HL-60 (cell line): ENCODE measurements around the gene FEV.

ENCODE experiments used
- DNase-seq, 2 experiments: peaks; one replicate each; pipeline ENCODE4 v3.0.0-alpha.2; 2010 to 2020; ENCODE audit warnings: low read depth in 1 of 2, low spot score in 1 of 2
- H3K27ac ChIP-seq: fragments of 250-450 bp; sonication (Bioruptor Pico); replicated peaks from 2 replicates; pipeline ENCODE4 v1.5.1; 2020; ENCODE audit warnings: mild to moderate bottlenecking, moderate library complexity
- H3K27me3 ChIP-seq: fragments of 250-450 bp; sonication (Bioruptor Pico); 2 replicates; pipeline ENCODE4 v1.5.1; 2021; ENCODE audit warnings: mild to moderate bottlenecking, moderate library complexity; ENCODE audit not compliant: insufficient read depth, poor library complexity, severe bottlenecking
- H3K4me3 ChIP-seq: replicated peaks from 2 replicates; pipeline ENCODE4 v1.5.1; 2011; ENCODE audit warnings: mild to moderate bottlenecking, control low read depth, low read length; ENCODE audit not compliant: insufficient read depth
- GABPA ChIP-seq: IDR thresholded peaks from 2 replicates; pipeline ENCODE4 v1.6.1; 2012; ENCODE audit warnings: low read depth
- POLR2AphosphoS5 ChIP-seq: IDR thresholded peaks from 2 replicates; pipeline ENCODE4 v1.6.1; 2012; ENCODE audit warnings: low read depth
- SPI1 ChIP-seq: IDR thresholded peaks from 2 replicates; pipeline ENCODE4 v1.6.1; 2012; ENCODE audit warnings: low read depth, mild to moderate bottlenecking, borderline replicate concordance
- TF ChIP-seq, protein P1 (sequence below): IDR thresholded peaks from one replicate; pipeline ENCODE4 v1.5.1; 2011; ENCODE audit warnings: low read length, control low read depth, inconsistent platforms; ENCODE audit not compliant: insufficient read depth
- TF ChIP-seq, protein P2 (sequence below): IDR thresholded peaks from 2 replicates; pipeline ENCODE4 v1.6.1; 2012; ENCODE audit warnings: low read depth; ENCODE audit not compliant: insufficient replicate concordance

Gene FEV

DNA sequence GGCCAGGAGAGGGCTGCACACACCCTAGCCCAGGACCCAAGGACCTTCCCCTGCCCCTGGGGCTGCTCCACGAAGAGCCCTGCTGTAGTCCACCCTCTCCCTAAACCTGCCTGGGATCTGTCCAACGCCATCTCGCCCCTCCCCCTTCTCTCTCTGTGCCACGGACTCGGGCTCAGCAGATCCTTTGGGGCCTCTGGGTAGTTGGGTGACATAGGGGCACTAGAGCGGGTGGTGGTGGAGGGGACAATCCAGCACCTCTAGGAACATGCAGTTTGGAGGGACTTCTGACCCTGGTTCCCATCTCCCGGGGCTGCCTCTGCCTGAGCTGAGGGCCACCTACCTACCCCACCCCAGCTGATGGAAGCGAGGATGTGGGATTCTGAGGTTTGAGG lies 15.6 kb upstream of the FEV start:
- DNase-seq = no peak
- H3K4me3 ChIP-seq = no peak overlapping the region
- H3K27ac ChIP-seq = no peak overlapping the region
- H3K27me3 ChIP-seq = peaks cover 68% of the 10 kb centered on the region
- TF ChIP-seq SPI1 (no peak), POLR2AphosphoS5 (no peak), GABPA (no peak)
- TF ChIP-seq, protein P1, sequence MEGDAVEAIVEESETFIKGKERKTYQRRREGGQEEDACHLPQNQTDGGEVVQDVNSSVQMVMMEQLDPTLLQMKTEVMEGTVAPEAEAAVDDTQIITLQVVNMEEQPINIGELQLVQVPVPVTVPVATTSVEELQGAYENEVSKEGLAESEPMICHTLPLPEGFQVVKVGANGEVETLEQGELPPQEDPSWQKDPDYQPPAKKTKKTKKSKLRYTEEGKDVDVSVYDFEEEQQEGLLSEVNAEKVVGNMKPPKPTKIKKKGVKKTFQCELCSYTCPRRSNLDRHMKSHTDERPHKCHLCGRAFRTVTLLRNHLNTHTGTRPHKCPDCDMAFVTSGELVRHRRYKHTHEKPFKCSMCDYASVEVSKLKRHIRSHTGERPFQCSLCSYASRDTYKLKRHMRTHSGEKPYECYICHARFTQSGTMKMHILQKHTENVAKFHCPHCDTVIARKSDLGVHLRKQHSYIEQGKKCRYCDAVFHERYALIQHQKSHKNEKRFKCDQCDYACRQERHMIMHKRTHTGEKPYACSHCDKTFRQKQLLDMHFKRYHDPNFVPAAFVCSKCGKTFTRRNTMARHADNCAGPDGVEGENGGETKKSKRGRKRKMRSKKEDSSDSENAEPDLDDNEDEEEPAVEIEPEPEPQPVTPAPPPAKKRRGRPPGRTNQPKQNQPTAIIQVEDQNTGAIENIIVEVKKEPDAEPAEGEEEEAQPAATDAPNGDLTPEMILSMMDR = no peak
- TF ChIP-seq, protein P2, sequence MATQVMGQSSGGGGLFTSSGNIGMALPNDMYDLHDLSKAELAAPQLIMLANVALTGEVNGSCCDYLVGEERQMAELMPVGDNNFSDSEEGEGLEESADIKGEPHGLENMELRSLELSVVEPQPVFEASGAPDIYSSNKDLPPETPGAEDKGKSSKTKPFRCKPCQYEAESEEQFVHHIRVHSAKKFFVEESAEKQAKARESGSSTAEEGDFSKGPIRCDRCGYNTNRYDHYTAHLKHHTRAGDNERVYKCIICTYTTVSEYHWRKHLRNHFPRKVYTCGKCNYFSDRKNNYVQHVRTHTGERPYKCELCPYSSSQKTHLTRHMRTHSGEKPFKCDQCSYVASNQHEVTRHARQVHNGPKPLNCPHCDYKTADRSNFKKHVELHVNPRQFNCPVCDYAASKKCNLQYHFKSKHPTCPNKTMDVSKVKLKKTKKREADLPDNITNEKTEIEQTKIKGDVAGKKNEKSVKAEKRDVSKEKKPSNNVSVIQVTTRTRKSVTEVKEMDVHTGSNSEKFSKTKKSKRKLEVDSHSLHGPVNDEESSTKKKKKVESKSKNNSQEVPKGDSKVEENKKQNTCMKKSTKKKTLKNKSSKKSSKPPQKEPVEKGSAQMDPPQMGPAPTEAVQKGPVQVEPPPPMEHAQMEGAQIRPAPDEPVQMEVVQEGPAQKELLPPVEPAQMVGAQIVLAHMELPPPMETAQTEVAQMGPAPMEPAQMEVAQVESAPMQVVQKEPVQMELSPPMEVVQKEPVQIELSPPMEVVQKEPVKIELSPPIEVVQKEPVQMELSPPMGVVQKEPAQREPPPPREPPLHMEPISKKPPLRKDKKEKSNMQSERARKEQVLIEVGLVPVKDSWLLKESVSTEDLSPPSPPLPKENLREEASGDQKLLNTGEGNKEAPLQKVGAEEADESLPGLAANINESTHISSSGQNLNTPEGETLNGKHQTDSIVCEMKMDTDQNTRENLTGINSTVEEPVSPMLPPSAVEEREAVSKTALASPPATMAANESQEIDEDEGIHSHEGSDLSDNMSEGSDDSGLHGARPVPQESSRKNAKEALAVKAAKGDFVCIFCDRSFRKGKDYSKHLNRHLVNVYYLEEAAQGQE = no peak

DNA sequence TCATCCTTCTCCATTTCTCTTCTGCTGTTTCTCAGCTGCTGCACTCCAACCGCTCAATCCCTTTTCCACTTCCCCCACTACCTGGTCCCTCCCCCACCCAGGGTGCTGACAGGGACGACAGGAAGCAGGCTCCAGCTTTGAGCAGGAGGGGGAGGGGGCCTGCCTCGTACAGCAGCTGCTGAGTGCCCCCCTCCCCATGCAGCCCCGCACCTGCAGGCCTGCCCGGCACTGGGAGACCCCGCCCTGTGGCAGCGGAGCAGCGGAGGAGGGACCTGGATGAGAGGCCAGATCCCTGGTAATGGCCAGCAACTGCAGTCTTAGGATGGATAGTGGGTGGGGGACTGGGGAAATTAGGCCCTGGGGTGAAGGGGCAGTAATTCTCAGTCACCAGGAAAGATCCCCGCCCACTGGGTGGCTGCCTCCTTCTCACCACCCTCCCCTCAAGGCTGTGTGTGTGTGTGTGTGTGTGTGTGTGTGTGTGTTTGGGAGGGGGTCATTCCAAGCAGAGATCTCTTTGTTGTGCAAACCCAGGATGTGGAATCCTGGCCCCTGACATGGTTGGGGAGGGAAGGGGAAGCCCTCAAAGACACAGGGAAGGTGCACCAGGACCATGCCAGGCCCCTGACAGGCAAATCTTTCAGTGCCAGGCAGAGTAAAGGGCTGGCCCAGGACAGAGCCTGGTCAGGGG lies 15.0 kb upstream of the FEV start:
- DNase-seq = no peak
- no peak for TF ChIP-seq SPI1
- TF ChIP-seq POLR2AphosphoS5 = no peak
- TF ChIP-seq, protein P1 = no peak
- no peak for TF ChIP-seq GABPA
- TF ChIP-seq, protein P2 = no peak
- Histone ChIP-seq H3K27ac (no peak overlapping the region), H3K27me3 (peaks cover 74% of the 10 kb centered on the region), H3K4me3 (no peak overlapping the region)

DNA sequence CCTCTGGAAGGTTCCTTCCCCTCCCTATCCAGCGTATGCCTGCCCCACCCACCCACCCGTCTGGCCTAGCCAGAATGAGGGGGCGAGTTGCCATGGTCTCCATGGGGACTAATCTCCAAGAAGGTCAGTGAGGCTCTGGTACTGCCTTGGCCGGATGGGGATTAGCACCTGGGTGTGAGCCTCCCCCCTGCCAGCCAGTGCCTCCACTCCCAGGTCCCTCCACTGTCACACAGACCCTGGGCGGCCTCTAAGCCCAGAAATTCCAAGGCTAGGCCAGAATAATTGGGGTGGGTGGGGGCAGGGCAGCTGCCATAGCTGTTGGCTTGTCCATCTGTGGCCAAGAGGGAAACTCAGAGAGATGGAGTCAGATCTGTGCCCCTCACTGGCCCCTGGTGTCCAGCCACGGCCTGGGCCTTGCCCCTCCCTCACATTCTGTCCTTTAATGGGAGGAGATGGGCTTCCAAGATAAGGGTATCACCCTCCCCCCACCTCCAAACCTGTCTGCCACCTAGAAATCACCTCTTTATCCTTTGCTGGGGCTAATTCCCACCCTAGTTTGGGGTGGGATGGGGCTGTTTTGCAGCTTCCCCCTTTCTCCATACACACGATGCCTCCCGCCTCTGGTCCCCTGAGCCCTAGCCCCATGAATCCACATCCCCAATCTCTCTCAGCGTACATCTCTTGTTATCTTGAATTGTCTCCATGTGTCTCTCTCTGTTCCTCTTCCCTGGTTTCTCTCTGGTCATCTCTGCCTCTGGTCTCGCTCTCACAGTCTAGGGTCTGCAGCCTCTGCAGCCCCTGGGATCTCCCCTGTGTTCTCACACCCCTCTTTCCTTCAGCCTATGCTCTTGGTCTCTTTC lies 14.3 kb upstream of the FEV start:
- Histone ChIP-seq H3K4me3 (no peak overlapping the region), H3K27me3 (peaks cover 79% of the 10 kb centered on the region), H3K27ac (no peak overlapping the region)
- TF ChIP-seq GABPA (no peak), POLR2AphosphoS5 (no peak), SPI1 (no peak)
- TF ChIP-seq, protein P1 = no peak
- TF ChIP-seq, protein P2 = no peak
- no peak for DNase-seq
